Activated CD8-positive, alpha-beta memory T cell treated with anti-CD3 and anti-CD28 coated beads, Interleukin-2, amount 50 U/mL, for 4 hours (primary cell): ENCODE measurements around the gene DHX16.
A peak's percentile ranks its signal among the peaks of the same experiment; 100 is the strongest.
"Not testable (repeated sequence)": the region's sequence is repeated elsewhere in the genome, so short reads cannot be mapped to it uniquely, and the experiment has no call there.

Experiments used
- DNase-seq: peaks from one replicate; pipeline ENCODE4 v3.0.0-alpha.2; 2020

DHX16 gene

DNA sequence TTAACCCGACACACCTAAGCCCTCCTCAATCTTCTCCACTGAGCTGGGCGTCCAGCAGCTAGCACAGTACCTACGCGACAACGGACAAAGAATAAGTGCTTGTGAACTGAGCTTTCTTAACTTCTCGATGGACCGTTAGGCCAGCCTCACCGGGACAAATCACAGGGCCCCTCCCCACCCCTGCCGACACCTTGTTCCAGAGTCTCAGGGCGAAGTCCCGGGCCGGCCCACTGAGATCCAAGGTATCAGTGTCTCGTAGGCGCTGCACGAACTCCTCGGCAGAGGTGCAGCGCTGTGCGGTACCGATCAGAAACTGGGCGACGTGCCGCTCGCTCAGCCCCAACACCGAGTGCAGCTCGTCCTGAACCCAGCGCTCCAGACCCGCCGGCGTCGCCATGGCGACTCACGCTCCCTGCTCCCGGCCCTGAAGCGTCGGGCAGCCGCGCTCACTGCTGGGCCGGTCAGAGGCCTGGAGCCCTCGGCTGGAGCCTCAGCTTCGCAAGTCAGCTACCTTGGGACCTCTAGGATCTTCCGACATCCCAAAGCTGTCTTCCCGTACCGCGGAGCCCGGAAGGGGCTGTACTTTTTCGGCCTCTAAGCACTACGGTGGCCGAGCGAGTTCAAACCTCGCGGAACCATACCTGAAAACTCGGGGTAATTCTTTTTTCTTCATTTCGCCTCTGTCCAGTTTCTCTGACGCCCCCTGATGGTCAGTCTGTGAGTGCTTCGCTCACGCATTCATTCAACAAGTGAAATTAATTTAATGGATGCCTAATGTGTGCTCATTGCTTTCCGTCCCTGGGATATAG is at the start of gene DHX16:
DHX16 (minus strand) TSS at position 562 of the 809 bp plus-strand sequence; CDS start at position 397, 165 bp downstream.
- peak; percentile 91 for DNase-seq

DNA sequence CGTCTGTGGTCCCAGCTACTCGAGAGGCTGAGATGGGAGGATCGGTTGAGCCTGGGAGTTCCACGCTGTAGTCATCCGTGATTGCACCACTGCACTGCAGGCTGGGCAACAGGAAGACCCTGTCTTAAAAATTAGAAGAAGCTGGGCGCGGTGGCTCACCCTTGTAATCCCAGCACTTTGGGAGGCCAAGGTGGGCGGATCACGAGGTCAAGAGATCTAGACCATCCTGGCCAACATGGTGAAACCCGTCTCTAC is 49.1 kb upstream of the DHX16 start:
- DNase-seq: not testable (repeated sequence)

DNA sequence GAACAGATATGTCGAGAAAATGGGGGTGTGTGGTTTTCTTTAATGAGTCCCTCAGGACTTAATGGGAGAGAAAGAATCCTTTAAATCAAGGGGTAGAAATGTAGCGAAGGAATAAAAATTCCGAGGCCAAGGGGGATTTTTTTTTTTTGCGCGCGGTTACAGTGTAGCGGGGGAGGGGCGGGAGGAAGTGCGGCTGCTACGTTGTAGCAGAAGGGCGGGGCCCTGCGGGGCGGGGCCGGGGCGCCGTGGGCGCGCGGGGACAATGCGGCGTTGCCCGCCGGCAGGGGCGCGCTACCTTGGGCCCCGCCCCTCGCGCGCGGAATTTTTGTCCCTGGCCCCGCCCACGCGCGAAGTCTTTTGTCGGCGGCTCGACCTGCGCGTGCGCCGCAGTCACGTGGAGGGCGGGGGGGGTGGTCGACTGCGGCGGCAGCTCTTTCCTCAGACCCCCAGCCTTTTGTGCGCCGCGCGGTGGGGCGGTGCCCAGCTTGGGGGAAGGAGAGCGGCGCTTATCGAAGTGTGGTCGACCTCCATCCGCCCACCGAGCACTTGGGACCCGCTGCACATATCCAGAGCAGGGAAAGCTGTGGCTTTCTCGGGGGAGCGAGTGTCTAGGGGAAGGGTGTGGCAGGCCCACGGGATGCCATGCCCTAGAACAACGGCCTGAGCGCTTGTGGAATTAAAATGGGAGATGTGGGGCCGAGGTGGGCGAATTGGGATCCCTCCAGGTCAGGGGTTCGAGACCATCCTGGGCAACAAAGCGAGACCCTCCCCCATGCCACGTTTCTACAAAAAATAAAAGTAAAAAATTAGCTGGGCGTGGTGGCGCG is 48.6 kb upstream of the DHX16 start:
- peak; percentile 99 for DNase-seq

DNA sequence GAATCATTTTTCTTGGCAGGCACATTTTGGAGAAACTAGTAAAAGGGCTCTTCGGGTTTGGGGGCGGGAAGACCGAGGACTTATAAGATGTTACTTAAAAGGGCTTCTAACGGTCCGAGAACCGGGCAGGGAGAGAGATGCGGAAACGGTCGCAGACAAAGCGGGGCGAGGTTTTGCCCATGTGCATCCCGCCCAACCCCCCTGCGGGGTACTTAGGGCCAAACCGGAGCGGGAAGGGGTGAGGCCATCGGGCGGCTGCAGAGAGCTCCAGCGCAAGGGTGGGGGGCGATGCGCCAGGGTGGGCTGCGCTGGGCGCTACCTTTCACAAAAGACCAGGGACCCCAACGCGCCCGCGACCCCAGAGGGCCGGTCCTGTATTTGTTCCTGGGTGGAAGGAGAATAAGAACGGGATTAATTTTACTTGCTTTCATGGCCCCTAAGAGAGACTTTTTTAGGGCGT is 48.0 kb upstream of the DHX16 start:
- DNase-seq: peak; percentile 61

DNA sequence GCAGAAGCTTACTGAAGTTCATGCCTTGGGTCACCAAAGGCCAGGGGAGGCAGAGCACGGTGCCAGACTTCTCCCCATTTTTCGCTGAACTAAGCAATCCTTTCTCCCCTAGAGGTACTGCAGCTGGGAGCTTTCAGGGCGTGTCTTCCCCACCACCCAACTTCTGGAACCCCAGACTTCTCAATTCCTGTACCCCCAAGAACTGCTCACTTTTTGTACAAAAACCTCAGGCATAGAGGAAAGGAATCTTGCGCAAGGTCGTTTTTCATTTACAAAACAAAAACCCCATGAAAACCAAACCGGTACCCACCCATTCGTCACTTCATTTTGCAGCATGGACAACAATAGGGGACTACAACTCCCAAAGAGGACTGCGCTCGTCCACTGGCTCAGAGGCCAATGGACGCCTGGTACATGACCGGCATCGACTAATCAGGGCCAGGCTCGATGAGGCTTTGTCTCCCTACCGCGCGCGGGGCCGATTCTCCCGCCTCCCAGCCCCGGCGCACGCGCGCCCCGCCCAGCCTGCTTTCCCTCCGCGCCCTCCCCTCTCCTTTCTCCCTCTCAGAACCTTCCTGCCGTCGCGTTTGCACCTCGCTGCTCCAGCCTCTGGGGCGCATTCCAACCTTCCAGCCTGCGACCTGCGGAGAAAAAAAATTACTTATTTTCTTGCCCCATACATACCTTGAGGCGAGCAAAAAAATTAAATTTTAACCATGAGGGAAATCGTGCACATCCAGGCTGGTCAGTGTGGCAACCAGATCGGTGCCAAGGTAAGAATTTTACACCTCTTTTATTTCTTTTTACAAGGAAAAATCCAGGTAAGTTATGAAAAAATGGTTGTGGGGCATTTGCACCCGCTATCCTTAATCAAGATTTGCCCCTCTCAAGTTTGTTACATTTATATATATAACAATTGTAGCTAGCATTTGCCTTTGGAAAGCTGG is 47.3 kb upstream of the DHX16 start, which contains the start of gene TUBB:
TUBB (plus strand) TSS at position 562 of the 947 bp plus-strand sequence; CDS start at position 717, 155 bp downstream.
- peak; percentile 92 for DNase-seq

DNA sequence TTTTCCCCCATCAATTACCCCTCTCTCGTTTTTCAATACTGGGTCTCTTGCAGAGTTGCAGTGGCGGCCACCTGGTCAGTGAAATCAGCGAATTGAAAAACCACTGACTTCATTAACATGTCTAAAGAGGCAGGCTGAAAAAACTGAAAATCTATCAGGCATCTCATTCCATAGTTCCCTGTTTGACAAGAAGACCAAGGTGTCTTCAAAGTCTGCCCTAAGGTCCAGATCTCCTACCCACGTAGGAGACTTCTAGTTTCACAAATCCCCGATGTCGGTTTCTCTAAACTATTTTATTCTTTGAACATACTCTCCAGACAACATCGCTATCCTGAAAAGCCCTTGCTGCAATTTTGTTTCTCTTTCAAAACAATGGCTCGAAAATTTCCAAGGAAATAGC is 46.5 kb upstream of the DHX16 start:
- DNase-seq: no peak

DNA sequence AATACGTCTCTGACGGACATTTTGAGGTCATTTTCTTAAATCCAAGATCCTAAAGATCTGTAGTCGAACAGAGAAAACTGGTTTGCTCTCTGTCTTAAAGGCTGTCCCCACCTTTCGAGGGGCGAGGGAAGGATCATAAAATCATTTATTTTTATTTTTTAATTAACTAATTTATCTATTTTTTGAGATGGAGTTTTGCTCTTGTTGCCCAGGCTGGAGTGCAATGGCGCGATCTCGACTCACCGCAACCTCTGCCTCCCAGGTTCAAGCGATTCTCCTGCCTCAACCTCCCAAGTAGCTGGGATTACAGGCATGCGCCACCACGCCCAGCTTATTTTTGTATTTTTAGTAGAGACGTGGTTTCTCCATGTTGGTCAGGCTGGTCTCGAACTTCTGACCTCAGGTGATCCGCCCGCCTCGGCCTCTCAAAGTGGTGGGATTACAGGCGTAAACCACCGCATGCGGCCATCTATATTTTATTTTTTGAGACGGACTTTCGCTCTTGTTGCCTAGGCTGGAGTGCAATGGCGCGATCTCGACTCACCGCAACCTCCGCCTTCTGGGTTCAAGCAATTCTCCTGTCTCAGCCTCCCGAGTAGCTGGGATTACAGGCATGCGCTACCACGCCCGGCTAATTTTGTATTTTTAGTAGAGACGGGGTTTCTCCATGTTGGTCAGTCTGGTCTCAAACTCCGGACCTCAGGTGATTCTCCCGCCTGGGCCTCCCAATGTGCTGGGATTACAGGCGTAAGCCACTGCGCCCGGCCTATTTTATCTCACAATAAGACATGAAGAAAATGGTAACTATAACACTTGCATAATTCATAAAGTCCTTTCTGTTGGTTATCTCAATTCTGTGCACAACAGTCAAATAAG is 45.3 kb upstream of the DHX16 start:
- DNase-seq: not testable (repeated sequence)

DNA sequence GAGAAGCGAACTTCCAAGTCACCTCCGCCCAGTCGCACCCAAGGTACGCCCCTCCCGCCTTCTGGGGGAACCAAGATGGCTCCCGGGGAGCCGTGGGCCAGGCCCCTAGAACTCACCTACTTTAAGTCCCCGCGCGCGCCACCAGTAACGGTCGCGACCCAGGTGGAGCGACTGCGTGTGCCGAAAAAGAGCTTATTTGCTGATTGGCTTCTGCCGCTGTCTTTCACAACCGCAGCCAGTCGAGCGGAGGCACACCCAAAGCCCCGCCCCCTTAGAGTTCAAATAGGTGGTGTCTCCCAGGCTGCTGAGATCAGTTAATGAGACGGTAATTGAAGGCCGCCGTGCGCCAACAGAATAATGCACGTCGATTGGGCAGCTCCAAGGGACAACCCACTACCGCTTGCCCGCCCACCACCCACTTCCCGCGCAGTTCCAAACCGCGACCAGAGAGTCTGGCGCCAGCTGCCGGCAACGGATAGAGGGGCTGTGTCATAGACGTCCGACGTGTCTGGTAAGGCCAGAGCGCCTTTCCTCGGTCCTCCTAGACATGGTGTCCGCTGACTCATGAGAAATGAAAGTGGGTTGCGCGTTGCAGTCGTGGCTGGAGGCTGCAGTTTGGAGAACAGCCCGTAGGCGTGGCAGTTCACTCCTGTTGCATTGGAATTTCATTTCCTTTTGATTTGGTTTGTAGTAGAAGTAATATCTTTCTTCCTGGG is 44.5 kb upstream of the DHX16 start, which contains the start of gene MDC1:
MDC1 (minus strand) TSS at position 153 of the 716 bp plus-strand sequence. CDS start 2,106 bp downstream, outside the sequence.
- peak; percentile 98 for DNase-seq

DNA sequence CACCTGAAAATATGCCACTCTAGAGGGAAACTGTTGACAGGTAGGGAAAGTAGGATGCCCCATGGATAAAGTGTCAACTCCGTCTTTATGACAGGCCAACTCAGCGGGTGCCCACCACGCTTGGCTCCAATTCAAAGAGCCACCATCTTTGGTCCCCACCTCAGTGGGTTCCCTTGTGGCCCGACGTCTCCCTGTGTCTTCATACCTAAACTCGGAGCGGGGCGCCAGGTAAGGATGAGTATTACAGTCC is 44.0 kb upstream of the DHX16 start:
- DNase-seq: no peak

DNA sequence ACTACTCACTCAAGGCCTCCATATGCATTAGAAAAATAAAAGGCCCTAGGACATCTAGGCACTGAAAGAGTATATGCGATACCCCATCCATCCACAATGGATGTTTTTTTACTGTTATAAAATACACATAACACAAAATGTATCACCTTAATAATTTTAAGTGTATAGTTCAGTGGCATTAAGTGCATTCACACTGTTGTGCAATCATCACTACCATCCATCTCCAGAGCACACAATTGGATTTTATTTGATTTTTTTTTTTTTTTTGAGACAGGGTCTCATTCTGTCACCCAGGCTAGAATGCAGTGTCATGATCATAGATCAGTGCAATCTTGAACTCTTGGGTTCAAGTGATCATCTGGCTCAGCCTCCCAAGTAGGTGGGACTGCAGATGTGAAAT is 41.5 kb upstream of the DHX16 start:
- no peak for DNase-seq

DNA sequence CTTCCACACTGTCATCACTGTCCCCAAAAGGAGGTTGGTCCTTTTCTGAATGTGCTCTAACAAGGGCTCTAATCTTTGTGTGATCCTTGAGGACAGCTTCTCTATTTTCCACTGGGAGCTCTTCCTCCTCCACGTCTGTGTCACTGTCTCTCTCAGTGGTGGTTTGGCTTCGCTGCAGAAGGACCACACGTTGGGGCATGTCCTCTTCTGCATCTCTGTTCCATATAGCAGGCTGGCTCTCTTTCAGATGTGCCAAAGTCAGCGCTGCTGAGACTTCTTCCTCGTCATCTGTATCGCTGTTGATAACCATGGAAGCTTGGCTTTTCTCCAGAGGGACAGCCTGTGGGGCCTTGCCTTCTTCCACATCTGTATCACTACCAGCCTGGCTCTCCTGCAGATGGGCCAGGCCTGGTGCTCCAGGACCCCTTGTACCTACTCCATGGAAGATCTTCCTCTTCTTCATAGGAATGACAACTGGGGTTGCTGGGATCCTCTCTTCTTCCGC is 39.7 kb upstream of the DHX16 start:
- DNase-seq: no peak

DNA sequence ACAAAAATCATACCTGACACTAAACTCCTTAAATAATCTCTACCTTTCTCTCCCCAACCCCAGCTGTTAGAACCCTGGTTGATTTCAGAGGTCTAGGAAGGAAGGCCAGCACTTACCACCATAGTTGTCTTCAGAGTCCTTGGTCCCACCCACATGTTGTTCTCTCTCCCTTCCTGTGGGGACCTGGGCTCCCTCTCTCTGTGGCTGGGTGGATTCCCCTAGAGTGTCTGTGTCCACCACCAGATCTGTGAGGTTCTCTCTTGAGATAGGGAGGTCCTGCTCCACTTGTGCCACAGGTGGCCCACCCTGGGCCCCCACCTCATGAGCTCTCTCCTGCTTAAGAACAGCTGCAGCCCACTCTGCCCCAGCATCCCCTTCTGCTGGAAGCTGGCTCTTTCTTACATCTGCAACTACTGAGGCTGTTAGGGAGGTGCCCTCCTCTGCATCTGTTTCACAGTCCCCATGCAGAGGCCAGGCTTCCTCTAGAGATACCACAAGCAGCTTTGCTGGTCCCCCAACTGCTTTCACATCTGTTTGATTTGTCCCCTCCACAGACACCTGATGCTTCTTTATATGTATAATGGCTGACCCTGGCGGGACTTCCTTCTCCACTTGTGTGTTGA is 39.1 kb upstream of the DHX16 start:
- DNase-seq: no peak

DNA sequence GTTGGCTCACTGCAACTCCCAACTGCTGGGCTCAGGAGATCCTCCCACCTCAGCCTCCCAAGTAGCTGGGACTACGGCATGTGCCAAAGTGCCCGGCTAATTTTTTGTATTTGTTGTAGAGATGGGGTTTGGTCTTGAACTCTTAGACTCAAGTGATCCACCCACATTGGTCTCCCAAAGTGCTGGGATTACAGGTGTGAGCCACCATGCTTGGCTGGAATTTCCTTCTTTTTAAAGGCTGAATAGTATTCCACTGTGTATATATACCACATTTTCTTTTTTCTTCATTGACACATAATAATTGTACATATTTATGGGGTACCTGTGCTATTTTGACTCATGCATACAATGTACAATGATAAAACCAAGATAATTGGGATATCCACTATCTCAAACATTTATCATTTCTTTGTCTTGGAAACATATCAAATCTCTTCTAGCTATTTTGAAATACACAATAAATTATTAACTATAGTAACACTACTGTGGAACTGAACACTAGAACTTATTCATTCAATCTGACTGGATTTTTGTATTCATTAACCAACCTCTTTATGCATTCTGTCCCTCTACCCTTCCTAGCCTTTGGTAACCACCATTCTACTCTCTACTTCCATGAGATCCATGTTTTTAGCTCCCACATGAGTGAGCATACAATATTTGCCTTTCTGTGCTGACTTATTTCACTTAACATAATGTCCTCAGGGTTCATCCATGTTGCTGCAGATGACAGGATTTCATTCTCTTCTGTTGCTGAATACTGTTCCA is 36.5 kb upstream of the DHX16 start:
- no peak for DNase-seq

DNA sequence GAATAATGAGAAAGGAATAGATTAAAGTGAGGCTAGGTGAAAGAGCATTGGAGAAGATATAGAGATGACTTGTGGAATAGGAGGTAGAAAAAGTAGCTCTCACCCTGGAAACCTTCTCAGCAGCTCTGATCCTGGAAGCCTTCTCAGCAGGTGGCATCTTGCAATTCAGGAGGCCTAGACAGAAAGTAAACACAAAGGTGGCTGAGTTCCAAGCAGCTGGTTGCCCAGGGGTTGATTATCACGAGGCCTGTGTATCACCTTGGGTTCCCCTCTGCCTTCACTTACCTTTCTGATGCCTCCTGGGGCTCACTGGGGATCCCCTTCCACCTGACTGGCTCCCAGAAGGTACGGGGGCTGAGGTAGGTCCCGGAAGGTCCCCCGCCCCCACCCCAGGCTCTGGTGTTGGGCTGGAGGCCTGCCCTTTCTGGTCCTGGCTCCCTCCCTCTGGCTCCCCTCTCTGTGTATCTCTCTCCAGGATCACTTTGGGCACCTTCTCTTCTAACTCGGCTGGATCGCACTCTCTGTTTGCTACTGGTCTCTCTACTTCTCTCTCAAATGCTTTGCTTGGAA is 34.6 kb upstream of the DHX16 start:
- DNase-seq: no peak

DNA sequence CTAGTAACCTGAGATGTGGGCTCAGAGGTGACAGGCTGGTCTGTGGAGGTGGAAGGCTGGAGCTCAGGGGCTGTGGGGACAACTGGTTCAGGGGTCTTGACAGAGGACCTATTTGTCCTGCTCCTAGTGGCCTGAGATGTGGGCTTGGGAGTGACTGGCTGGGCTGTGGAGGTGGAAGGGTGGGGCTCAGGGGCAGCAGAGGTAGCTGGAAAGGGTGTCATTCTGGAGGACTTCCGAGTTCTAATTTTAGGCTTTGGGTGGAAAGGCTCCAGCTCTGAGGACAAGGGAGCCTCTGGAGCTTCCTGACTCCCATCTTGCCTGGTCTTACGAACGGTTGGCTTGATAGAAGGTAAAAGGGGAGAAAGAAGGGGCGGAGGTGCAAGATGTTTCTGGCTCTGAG is 32.8 kb upstream of the DHX16 start:
- DNase-seq: no peak

DNA sequence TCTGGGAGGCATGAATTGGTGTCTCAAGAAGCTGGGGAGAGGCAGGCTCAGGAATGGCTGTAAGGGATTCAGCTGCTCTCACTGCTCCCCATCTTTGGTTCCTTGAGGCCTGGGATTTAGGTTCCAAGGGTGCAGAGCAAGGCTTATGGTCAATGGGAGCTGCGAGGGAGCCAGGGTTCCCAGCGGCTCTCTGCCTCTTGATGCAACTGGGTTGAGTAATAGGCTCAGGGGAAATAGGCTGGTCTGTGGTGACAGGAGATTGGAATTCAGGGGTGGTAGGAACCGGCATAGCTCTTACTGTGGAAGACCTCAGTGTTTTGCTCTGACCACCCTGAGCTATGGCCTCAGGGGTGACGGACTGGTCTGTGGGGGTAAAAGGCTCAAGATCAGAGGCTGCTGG is 31.0 kb upstream of the DHX16 start:
- DNase-seq: no peak

DNA sequence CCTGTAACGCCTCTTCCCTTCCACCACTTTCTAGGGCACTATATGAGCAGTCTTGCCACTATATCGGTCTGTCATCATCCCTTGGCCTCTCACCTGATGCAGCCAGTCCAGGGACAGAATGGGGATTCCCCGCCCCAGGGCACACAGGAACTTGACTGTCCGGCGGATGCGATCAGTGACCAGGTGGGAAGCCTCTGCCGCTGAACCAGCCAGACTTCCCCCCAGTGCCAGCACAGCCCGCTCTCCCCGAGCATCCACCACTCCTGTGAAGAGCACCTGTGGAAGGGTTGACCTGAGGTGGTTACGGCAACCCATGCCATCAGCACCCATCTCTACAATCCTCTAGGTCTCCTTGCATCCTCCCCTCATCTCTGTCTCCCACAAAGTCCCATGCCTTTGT is 30.2 kb upstream of the DHX16 start:
- DNase-seq: no peak

DNA sequence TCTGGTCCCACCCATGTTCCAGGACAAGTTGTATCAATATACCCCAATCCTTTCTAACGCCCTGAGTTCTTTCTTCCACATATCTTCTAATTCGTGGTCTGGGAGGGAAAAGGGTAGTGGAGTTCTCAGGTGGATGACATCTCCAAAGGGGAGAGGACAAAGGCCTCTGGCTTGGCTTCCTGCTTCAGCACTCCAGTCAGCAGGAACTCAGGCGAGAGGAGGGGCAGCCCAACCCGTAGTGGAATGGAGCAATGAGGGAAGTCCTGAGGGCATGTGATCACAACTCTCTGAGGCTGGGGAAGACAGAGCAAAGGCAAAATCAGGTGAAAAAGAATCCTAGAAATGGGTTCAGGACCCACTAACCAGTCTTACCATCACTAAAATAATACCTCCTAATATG is 27.5 kb upstream of the DHX16 start:
- DNase-seq: no peak

DNA sequence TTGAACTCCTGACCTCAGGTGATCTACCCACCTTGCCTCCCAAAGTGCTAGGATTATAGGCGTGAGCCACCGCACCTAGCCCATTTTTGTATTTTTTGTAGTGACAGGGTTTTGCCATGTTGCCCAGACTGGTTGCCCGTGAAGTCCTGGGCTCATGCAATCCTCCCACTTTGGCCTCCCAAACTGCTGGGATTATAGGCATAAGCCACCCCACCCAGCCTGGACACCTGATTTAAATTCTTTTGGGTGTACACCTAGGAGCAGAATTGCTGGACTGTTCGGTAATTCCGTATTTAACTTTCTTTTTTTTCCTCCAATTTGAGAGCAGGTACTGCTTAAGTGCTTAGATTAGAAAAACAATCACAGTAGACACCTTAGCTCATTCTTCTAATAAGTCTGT is 23.6 kb upstream of the DHX16 start:
- DNase-seq: no peak
